ENCODE measurements around the gene WNT8A.

DNA sequence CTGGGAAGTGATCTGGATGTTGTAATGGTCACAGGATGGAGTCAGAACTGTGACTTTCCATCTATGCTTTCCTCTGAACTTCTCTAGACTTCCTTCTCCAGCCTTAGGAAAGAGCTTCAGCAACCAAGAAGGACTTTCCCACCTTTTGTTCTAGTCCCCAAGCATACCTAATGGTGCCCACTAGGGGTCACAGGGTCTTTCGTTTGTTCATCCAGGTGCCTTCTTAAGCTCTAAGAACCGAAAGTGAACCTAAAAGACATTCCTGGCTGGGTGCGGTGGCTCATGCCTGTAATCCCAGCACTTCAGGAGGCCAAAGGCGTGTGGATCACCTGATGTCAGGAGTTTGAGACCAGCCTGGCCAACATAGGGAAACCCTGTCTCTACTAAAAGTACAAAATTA lies 1.8 kb upstream of the WNT8A start:
- no peak for TF ChIP-seq GLIS3 (CRISPR knock-in tag; IDR thresholded peaks at IDR 0.05)
- TF ChIP-seq TCF4 (CRISPR knock-in tag; IDR thresholded peaks at IDR 0.05; ENCODE audit: borderline replicate concordance), result no peak
- TF ChIP-seq, protein P1, sequence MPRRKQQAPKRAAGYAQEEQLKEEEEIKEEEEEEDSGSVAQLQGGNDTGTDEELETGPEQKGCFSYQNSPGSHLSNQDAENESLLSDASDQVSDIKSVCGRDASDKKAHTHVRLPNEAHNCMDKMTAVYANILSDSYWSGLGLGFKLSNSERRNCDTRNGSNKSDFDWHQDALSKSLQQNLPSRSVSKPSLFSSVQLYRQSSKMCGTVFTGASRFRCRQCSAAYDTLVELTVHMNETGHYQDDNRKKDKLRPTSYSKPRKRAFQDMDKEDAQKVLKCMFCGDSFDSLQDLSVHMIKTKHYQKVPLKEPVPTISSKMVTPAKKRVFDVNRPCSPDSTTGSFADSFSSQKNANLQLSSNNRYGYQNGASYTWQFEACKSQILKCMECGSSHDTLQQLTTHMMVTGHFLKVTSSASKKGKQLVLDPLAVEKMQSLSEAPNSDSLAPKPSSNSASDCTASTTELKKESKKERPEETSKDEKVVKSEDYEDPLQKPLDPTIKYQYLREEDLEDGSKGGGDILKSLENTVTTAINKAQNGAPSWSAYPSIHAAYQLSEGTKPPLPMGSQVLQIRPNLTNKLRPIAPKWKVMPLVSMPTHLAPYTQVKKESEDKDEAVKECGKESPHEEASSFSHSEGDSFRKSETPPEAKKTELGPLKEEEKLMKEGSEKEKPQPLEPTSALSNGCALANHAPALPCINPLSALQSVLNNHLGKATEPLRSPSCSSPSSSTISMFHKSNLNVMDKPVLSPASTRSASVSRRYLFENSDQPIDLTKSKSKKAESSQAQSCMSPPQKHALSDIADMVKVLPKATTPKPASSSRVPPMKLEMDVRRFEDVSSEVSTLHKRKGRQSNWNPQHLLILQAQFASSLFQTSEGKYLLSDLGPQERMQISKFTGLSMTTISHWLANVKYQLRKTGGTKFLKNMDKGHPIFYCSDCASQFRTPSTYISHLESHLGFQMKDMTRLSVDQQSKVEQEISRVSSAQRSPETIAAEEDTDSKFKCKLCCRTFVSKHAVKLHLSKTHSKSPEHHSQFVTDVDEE (CRISPR knock-in tag; IDR thresholded peaks at IDR 0.05), result no peak
- TF ChIP-seq TOX (CRISPR knock-in tag; IDR thresholded peaks at IDR 0.05; ENCODE audit: borderline replicate concordance), result no peak
- TF ChIP-seq, protein P2, sequence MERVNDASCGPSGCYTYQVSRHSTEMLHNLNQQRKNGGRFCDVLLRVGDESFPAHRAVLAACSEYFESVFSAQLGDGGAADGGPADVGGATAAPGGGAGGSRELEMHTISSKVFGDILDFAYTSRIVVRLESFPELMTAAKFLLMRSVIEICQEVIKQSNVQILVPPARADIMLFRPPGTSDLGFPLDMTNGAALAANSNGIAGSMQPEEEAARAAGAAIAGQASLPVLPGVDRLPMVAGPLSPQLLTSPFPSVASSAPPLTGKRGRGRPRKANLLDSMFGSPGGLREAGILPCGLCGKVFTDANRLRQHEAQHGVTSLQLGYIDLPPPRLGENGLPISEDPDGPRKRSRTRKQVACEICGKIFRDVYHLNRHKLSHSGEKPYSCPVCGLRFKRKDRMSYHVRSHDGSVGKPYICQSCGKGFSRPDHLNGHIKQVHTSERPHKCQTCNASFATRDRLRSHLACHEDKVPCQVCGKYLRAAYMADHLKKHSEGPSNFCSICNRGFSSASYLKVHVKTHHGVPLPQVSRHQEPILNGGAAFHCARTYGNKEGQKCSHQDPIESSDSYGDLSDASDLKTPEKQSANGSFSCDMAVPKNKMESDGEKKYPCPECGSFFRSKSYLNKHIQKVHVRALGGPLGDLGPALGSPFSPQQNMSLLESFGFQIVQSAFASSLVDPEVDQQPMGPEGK (CRISPR knock-in tag; IDR thresholded peaks at IDR 0.05; ENCODE audit: borderline replicate concordance), result no peak
- no peak for TF ChIP-seq ARNTL (CRISPR knock-in tag; IDR thresholded peaks at IDR 0.05; ENCODE audit: borderline replicate concordance, low read depth)
- TF ChIP-seq, protein P3, sequence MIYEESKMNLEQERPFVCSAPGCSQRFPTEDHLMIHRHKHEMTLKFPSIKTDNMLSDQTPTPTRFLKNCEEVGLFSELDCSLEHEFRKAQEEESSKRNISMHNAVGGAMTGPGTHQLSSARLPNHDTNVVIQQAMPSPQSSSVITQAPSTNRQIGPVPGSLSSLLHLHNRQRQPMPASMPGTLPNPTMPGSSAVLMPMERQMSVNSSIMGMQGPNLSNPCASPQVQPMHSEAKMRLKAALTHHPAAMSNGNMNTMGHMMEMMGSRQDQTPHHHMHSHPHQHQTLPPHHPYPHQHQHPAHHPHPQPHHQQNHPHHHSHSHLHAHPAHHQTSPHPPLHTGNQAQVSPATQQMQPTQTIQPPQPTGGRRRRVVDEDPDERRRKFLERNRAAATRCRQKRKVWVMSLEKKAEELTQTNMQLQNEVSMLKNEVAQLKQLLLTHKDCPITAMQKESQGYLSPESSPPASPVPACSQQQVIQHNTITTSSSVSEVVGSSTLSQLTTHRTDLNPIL (CRISPR knock-in tag; IDR thresholded peaks at IDR 0.05; ENCODE audit: low read depth), result no peak
- TF ChIP-seq ZFP30 (CRISPR knock-in tag; IDR thresholded peaks at IDR 0.05), result no peak
- TF ChIP-seq, protein P4, sequence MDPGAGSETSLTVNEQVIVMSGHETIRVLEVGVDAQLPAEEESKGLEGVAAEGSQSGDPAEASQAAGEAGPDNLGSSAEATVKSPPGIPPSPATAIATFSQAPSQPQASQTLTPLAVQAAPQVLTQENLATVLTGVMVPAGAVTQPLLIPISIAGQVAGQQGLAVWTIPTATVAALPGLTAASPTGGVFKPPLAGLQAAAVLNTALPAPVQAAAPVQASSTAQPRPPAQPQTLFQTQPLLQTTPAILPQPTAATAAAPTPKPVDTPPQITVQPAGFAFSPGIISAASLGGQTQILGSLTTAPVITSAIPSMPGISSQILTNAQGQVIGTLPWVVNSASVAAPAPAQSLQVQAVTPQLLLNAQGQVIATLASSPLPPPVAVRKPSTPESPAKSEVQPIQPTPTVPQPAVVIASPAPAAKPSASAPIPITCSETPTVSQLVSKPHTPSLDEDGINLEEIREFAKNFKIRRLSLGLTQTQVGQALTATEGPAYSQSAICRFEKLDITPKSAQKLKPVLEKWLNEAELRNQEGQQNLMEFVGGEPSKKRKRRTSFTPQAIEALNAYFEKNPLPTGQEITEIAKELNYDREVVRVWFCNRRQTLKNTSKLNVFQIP (CRISPR knock-in tag; IDR thresholded peaks at IDR 0.05; ENCODE audit: borderline replicate concordance, low read depth), result no peak

Measured in SK-N-SH treated with all-trans-retinoic acid at 6 μM for 48 hours (cell line).